Peyer's patch (tissue), 4 donors: ENCODE measurements around the gene GTF2E1. TPM values are rescaled to one million over a fixed set of nuclear protein-coding genes. Genes with fewer than 3 reads are reported as not detected.
A peak's percentile ranks its signal among the peaks of the same experiment; 100 is the strongest.

ENCODE experiments used
- DNase-seq, 3 donors: peaks; one replicate each; pipeline ENCODE4 v3.0.0-alpha.2; 2017 to 2019
- H3K27ac ChIP-seq, 4 donors: fragments of 200-600 bp; sonication (generic); one replicate each; pipeline ENCODE4 v1.5.1; 2016 to 2019
- H3K27me3 ChIP-seq, 2 donors: fragments of 200-600 bp; sonication (generic); one replicate each; pipeline ENCODE4 v1.5.1; 2019
- H3K36me3 ChIP-seq, 3 donors: fragments of 200-600 bp; sonication (generic); one replicate each; pipeline ENCODE4 v1.5.1; 2016 to 2019
- H3K4me1 ChIP-seq, 4 donors: fragments of 200-600 bp; sonication (generic); one replicate each; pipeline ENCODE4 v1.5.1; 2016 to 2019
- H3K4me3 ChIP-seq, 4 donors: fragments of 200-600 bp; sonication (generic); 1 replicate in 3 of 4; 2 replicates in 1 of 4; pipeline ENCODE4 v1.5.1; 2016 to 2019; ENCODE audit warnings: mild to moderate bottlenecking in 1 of 4
- H3K9me3 ChIP-seq, 4 donors: fragments of 200-600 bp; sonication (generic); one replicate each; pipeline ENCODE4 v1.5.1; 2016 to 2019; ENCODE audit warnings: mild to moderate bottlenecking in 1 of 4
- POLR2A ChIP-seq, 2 donors: fragments of 450-650 bp; IDR thresholded peaks; one replicate each; pipeline ENCODE4 v1.5.1; 2017; ENCODE audit warnings: antibody characterized with exemption in 2 of 2, mild to moderate bottlenecking in 2 of 2, moderate library complexity in 2 of 2
- total RNA-seq, 4 donors: library from RNA; depleted of rRNA; stranded (reverse); fragments of >200 nt; gene quantifications; one replicate each; pipeline ENCODE4 v1.1.0, GENCODE V29; 2016
- TF ChIP-seq, protein P1 (sequence below), 6 experiments: fragments of 450-650 bp in 4 of 6; fragments of 200-600 bp in 2 of 6; sonication (generic) in 1 of 6; IDR thresholded peaks; one replicate each; pipeline ENCODE4 v1.5.1; 2017 to 2019; ENCODE audit warnings: antibody characterized with exemption in 6 of 6, mild to moderate bottlenecking in 3 of 6, moderate library complexity in 1 of 6

GTF2E1 gene
- total RNA-seq, 4 donors from 2014 or later, result 5.4 to 32.2 (median 11.5) TPM

DNA sequence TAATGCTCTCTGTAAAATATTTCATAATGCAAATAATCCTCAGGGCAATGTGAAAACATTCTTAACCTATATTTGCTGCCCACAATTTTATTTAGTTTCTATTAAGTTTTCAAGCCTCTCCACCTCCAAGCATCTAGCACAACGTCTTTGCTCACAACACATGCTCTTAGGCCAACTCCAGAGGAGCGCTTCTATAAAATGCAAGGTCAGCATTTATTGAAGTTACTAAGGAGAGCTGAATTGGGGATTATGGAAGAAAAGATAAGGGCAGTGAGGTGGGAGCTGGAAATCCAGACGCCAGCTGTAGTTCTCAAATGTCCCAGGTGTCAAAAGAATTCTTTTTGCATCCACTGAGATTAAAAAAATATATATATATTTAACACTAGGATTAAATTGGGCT lies 1.2 kb upstream of the GTF2E1 start:
- no peak for TF ChIP-seq POLR2A (IDR thresholded peaks at IDR 0.05)
- TF ChIP-seq, protein P1, sequence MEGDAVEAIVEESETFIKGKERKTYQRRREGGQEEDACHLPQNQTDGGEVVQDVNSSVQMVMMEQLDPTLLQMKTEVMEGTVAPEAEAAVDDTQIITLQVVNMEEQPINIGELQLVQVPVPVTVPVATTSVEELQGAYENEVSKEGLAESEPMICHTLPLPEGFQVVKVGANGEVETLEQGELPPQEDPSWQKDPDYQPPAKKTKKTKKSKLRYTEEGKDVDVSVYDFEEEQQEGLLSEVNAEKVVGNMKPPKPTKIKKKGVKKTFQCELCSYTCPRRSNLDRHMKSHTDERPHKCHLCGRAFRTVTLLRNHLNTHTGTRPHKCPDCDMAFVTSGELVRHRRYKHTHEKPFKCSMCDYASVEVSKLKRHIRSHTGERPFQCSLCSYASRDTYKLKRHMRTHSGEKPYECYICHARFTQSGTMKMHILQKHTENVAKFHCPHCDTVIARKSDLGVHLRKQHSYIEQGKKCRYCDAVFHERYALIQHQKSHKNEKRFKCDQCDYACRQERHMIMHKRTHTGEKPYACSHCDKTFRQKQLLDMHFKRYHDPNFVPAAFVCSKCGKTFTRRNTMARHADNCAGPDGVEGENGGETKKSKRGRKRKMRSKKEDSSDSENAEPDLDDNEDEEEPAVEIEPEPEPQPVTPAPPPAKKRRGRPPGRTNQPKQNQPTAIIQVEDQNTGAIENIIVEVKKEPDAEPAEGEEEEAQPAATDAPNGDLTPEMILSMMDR (IDR thresholded peaks at IDR 0.05), result no peak
- Histone ChIP-seq H3K4me1 (peaks cover 0 to 10% (median 2%) of the 10 kb centered on the region in 4 donors), H3K27me3 (no peaks in the 10 kb centered on the region), H3K4me3 (peak overlapping the region; percentile 63 to 97 (median 85)), H3K27ac (no peak overlapping the region), H3K9me3 (no peaks in the 10 kb centered on the region), H3K36me3 (peaks cover 0 to 8% (median 0%) of the 10 kb centered on the region in 3 donors)
- DNase-seq, result no peak

DNA sequence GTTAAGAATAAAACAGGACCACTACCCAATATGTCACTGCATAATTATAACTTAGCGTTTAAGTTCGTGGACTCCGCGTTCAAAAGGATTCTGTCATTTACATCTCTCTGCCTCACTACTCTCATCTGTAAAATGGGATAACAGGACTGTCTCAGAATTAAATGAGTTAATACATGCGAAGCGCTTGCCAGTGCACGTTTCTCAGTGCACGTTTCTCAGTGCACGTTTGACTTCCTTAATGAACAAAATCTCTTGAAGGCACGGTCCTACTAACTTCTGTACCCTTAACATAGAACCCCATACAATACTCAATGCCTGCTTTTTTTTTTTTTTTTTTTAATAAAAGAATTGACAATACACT lies 727 bp upstream of the GTF2E1 start:
- peak in 1 of 2 donors; percentile 6 for TF ChIP-seq POLR2A (IDR thresholded peaks at IDR 0.05)
- TF ChIP-seq, protein P1 (IDR thresholded peaks at IDR 0.05), result no peak
- Histone ChIP-seq H3K36me3 (peaks cover 0 to 8% (median 0%) of the 10 kb centered on the region in 3 donors), H3K4me1 (peaks cover 0 to 10% (median 2%) of the 10 kb centered on the region in 4 donors), H3K27me3 (no peaks in the 10 kb centered on the region), H3K27ac (peak overlapping the region; percentile 89 to 99 (median 94)), H3K9me3 (no peaks in the 10 kb centered on the region), H3K4me3 (peak overlapping the region; percentile 63 to 97 (median 85))
- DNase-seq, result no peak

DNA sequence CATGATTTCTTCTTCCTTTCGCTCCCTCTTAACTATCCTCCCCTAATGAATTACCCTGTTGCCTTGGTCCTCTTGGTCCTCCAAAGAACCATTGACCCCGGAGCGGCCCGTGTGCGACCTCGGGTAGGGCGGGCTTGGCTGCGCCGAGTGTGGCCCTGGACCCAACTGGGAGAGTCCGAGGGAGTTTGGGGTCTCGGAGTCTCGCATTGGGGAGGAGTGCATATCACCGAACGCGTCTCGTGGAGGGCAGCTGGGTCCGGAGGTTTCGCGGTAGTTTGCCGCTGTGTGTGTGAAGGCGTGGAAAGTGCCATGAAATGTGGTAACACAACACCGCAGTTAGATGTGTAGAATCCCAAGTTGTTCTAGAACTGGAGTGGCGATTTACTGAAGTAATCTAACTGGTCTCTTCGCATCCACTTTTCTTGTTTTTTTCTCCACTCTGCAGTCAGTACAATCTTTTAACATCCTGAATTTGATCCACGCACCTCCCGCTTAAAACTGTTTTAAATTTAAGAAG lies 363 bp downstream of the GTF2E1 start:
- Histone ChIP-seq H3K4me3 (peak overlapping the region; percentile 63 to 97 (median 85)), H3K27me3 (no peaks in the 10 kb centered on the region), H3K27ac (peak overlapping the region; percentile 89 to 99 (median 94)), H3K4me1 (peaks cover 0 to 10% (median 2%) of the 10 kb centered on the region in 4 donors), H3K9me3 (no peaks in the 10 kb centered on the region), H3K36me3 (peaks cover 0 to 4% (median 0%) of the 10 kb centered on the region in 3 donors)
- DNase-seq, result peak in 1 of 3 donors; percentile 58
- no peak for TF ChIP-seq POLR2A (IDR thresholded peaks at IDR 0.05)
- TF ChIP-seq, protein P1 (IDR thresholded peaks at IDR 0.05), result no peak

DNA sequence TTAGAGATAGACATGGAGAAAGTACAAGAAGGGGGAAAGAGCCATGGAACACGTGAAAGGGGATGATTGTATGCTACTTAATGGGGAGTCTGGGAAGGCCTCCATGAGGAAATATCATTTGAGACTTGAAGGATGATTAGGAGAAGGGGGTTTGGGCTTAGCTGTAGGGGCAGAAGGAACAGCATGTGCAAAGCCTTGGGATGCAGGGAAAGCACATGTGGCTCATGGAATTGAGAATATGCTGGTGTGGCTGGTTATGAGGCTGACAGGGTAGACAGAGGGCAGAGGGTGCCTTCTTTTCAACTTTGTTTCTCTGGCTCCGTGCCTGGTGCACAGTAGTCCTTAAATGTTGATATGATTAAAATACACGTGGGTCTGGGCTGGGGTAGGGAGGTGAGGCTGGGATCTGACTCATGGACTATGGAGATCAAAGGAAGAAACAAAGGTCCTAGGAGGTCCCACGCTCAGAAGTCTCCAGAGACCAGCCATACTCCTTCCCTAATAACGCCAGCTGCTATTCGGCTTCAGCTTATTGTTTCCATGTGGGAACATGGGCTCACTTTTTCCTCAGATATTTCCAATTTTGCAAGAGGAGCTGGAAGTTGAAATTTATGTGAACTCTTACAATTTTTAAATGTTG lies 1.1 kb downstream of the GTF2E1 start:
- TF ChIP-seq POLR2A (IDR thresholded peaks at IDR 0.05), result no peak
- TF ChIP-seq, protein P1 (IDR thresholded peaks at IDR 0.05), result no peak
- H3K36me3 ChIP-seq, result no peaks in the 10 kb centered on the region
- H3K27ac ChIP-seq, result no peak overlapping the region
- no peaks in the 10 kb centered on the region for H3K9me3 ChIP-seq
- H3K4me1 ChIP-seq, result peaks cover 0 to 10% (median 2%) of the 10 kb centered on the region in 4 donors
- H3K4me3 ChIP-seq, result peak overlapping the region in 3 of 4 donors; percentile 78 to 97 (median 92)
- DNase-seq, result no peak
- no peaks in the 10 kb centered on the region for H3K27me3 ChIP-seq

DNA sequence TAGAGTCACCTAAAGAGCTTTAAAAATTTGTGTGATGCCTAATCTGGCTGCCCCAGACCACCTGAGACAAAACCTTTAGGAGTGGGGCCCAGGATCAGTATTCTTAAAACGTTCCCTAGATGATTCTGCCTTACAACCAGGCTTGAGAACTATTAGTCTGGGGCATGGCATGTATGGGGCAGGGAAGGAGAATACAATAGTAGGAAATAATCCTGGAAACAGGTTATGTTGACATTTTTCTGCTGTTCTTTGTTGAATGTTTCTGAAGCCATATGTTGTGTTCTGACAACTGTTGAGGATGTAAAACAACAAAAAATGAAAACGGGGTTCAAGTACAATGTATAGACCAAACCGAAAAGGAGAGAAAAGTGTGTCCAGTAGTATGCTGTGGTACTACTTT lies 2.9 kb downstream of the GTF2E1 start:
- H3K27me3 ChIP-seq, result no peaks in the 10 kb centered on the region
- DNase-seq, result no peak
- H3K4me3 ChIP-seq, result no peak overlapping the region
- no peak overlapping the region for H3K27ac ChIP-seq
- peaks cover 0 to 10% (median 2%) of the 10 kb centered on the region in 4 donors for H3K4me1 ChIP-seq
- TF ChIP-seq, protein P1 (IDR thresholded peaks at IDR 0.05), result no peak
- TF ChIP-seq POLR2A (IDR thresholded peaks at IDR 0.05), result no peak
- H3K36me3 ChIP-seq, result peaks cover 0 to 2% (median 0%) of the 10 kb centered on the region in 3 donors
- no peaks in the 10 kb centered on the region for H3K9me3 ChIP-seq
